Keratinocyte (primary cell): ENCODE data around the gene CAMKMT.

Experiments used
- EZH2 ChIP-seq: IDR thresholded peaks from one replicate; pipeline ENCODE4 v1.6.1; 2012; ENCODE audit warnings: inconsistent platforms, mild to moderate bottlenecking, low read length, moderate library complexity
- TF ChIP-seq, protein P1 (sequence below), 3 experiments: IDR thresholded peaks in 1 of 3; conservative IDR thresholded peaks in 1 of 3; optimal IDR thresholded peaks in 1 of 3; 2 replicates in 2 of 3; 3 replicates in 1 of 3; pipeline versions ENCODE3 to v1.5.1; 2011; ENCODE audit warnings: low read length in 3 of 3, mild to moderate bottlenecking in 3 of 3, moderate library complexity in 2 of 3, control low read depth in 1 of 3, inconsistent platforms in 1 of 3; ENCODE audit not compliant: insufficient read depth in 2 of 3; ENCODE audit errors: extremely low read depth in 1 of 3

DNA sequence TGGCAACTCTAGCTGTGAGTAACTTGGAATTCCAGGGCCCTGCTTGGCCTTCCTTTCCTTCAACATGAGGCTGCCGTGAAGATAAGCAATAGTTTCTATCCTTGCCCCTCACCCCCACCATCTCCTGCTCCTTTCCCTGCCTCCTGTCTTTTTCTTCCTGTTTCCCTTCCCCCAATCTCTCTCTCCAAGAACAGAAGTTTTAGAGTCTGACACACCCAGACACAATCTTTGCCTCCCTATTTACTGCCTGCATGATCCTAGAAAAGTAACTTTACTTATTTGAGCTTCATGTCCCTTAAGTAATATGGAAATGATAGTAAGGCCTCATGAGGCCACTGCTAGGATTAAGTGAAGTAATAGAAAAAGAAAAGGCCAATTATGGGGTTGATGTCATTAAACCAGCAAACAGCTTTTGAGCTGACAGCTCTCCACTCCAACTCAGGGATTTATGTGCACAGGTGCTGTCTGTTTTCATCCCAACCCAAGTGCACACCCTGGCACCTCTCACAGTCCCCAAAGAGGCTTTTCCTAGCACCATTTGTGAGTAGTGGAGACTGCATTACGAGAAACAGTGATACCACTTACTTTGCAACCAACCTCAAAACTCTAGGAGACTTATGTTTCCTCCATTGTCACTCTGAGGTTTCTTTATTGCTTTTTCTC, 456.1 kb downstream of the CAMKMT start:
- TF ChIP-seq, protein P1, sequence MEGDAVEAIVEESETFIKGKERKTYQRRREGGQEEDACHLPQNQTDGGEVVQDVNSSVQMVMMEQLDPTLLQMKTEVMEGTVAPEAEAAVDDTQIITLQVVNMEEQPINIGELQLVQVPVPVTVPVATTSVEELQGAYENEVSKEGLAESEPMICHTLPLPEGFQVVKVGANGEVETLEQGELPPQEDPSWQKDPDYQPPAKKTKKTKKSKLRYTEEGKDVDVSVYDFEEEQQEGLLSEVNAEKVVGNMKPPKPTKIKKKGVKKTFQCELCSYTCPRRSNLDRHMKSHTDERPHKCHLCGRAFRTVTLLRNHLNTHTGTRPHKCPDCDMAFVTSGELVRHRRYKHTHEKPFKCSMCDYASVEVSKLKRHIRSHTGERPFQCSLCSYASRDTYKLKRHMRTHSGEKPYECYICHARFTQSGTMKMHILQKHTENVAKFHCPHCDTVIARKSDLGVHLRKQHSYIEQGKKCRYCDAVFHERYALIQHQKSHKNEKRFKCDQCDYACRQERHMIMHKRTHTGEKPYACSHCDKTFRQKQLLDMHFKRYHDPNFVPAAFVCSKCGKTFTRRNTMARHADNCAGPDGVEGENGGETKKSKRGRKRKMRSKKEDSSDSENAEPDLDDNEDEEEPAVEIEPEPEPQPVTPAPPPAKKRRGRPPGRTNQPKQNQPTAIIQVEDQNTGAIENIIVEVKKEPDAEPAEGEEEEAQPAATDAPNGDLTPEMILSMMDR (optimal IDR thresholded peaks at IDR 0.05 in 1 of 3, IDR thresholded peaks at IDR 0.05 in 1 of 3, conservative IDR thresholded peaks at IDR 0.05 in 1 of 3; ENCODE audit: extremely low read depth in 1 of 3, insufficient read depth in 2 of 3, low read length in 3 of 3) = no peak
- TF ChIP-seq EZH2 = no peak
